HL-60/S4 treated with retinoic acid at 250 ng/mL for 4 days and 3 days (cell line): ENCODE data around the gene PRKG1.
"Not testable (repeated sequence)": the region's sequence is repeated elsewhere in the genome, so short reads cannot be mapped to it uniquely, and the experiment has no call there.

Source experiments
- in situ Hi-C: fragments of 300-500 bp; cut with MboI; formaldehyde crosslinking; loops from 2 replicates; pipeline ENCODE4 v1.7.0; 2022; ENCODE audit warnings: low sequenced_read_pairs

PRKG1 gene

GRCh38 chr10:51685768-51686167 is 611.5 kb downstream of the PRKG1 start:
- in situ Hi-C loops = no loop called here

- in situ Hi-C loops = no loop called here
Measured at GRCh38 chr10:51687296-51687695, 613.0 kb downstream of the PRKG1 start.

- in situ Hi-C loops = not testable (repeated sequence)
Measured at GRCh38 chr10:51688826-51689225, 614.5 kb downstream of the PRKG1 start.

GRCh38 chr10:51689536-51689935 is 615.2 kb downstream of the PRKG1 start:
- in situ Hi-C loops = no loop called here

- in situ Hi-C loops = no loop called here
Measured at GRCh38 chr10:51691135-51691534, 616.8 kb downstream of the PRKG1 start.

- in situ Hi-C loops = no loop called here
Measured at GRCh38 chr10:51694086-51694768, 619.9 kb downstream of the PRKG1 start.

- in situ Hi-C loops = no loop called here
Measured at GRCh38 chr10:51696251-51696650, 622.0 kb downstream of the PRKG1 start.

GRCh38 chr10:51698473-51699063 is 624.3 kb downstream of the PRKG1 start:
- in situ Hi-C loops = no loop called here

GRCh38 chr10:51699145-51699474 is 624.8 kb downstream of the PRKG1 start:
- in situ Hi-C loops = no loop called here

GRCh38 chr10:51699475-51700227 is 625.4 kb downstream of the PRKG1 start, which contains the start of gene CSTF2T:
CSTF2T (minus strand) TSS chr10:51699595; CDS start chr10:51699549, 46 bp downstream.
- in situ Hi-C loops = no loop called here

GRCh38 chr10:51700228-51700817 is 626.0 kb downstream of the PRKG1 start:
- in situ Hi-C loops = no loop called here

GRCh38 chr10:51705774-51706173 is 631.5 kb downstream of the PRKG1 start:
- in situ Hi-C loops = no loop called here

GRCh38 chr10:51706225-51706624 is 631.9 kb downstream of the PRKG1 start:
- in situ Hi-C loops = no loop called here

- in situ Hi-C loops = no loop called here
Measured at GRCh38 chr10:51707392-51707791, 633.1 kb downstream of the PRKG1 start.

GRCh38 chr10:51707821-51708424 is 633.6 kb downstream of the PRKG1 start:
- in situ Hi-C loops = no loop called here

- in situ Hi-C loops = no loop called here
Measured at GRCh38 chr10:51708609-51709008, 634.3 kb downstream of the PRKG1 start.

GRCh38 chr10:51709324-51709972 is 635.2 kb downstream of the PRKG1 start:
- in situ Hi-C loops = no loop called here

GRCh38 chr10:51711519-51711891 is 637.2 kb downstream of the PRKG1 start:
- in situ Hi-C loops = no loop called here

- in situ Hi-C loops = no loop called here
Measured at GRCh38 chr10:51716981-51717380, 642.7 kb downstream of the PRKG1 start.

GRCh38 chr10:51718804-51719291 is 644.6 kb downstream of the PRKG1 start:
- in situ Hi-C loops = no loop called here

GRCh38 chr10:51724038-51724437 is 649.8 kb downstream of the PRKG1 start:
- in situ Hi-C loops = no loop called here
